Psoas muscle (tissue), 8 donors: ENCODE data around the gene NUP210L. TPM values are rescaled to one million over a fixed set of nuclear protein-coding genes. Genes with fewer than 3 reads are reported as not detected.

ENCODE experiments used
- ATAC-seq, 4 donors: fragments of 200-7000 bp; cut with Tn5 transposase; one replicate each; pipeline ENCODE4 v1.9.1; 2020; ENCODE audit warnings: moderate library complexity in 3 of 4, mild to moderate bottlenecking in 2 of 4
- DNase-seq, 2 donors: peaks; one replicate each; pipeline ENCODE4 v3.0.0-alpha.2; 2020
- H3K27ac ChIP-seq: fragments of 200-600 bp; one replicate; pipeline ENCODE4 v1.8.0; 2022
- H3K27me3 ChIP-seq, 3 donors: fragments of 200-600 bp in 1 of 3; one replicate each; pipeline versions ENCODE4 v1.6.1 to v1.8.0; 2013 to 2022; ENCODE audit warnings: low read length in 2 of 3, mild to moderate bottlenecking in 2 of 3, moderate library complexity in 1 of 3; ENCODE audit not compliant: insufficient read depth in 3 of 3
- H3K36me3 ChIP-seq, 2 donors: fragments of 200-600 bp in 1 of 2; one replicate each; pipeline versions ENCODE4 v1.6.1 to v1.8.0; 2013 to 2022; ENCODE audit warnings: low read depth in 1 of 2, mild to moderate bottlenecking in 1 of 2, moderate library complexity in 1 of 2; ENCODE audit not compliant: insufficient read depth in 1 of 2
- H3K4me1 ChIP-seq: fragments of 200-600 bp; one replicate; pipeline ENCODE4 v1.8.0; 2022
- H3K4me3 ChIP-seq: fragments of 200-600 bp; one replicate; pipeline ENCODE4 v1.8.0; 2022; ENCODE audit warnings: mild to moderate bottlenecking
- H3K9me3 ChIP-seq: fragments of 200-600 bp; one replicate; pipeline ENCODE4 v1.8.0; 2022
- WGBS, 3 donors: extraction: QIAGEN DNeasy Blood & Tissue Kit; methylation state at CpG; one replicate each; pipeline versions ENCODE4 v1.1.6 to v1.1.7; 2013; 5-methylcytosine and 5-hydroxymethylcytosine counted together
- intact Hi-C, 2 donors: fragments of 100-400 bp; cut with DNase I; formaldehyde crosslinking; loops; one replicate each; pipeline versions ENCODE4 v1.11.0 to v1.14.2; 2022
- polyA plus RNA-seq, 3 donors: library from polyadenylated mRNA; stranded (reverse); fragments of 200-250 nt; gene quantifications; one replicate each; pipeline ENCODE4 v1.2.3, GENCODE V29; 2013
- total RNA-seq, 4 donors: library from RNA; stranded (reverse); fragmentation: NEBNext Ultra II Directional in 2 of 4; extraction: Animal tissue kit (Norgen Biotek cat#: 25700) in 2 of 4; gene quantifications; one replicate each; pipeline versions ENCODE4 v1.2.1 to v1.2.4, GENCODE V29; 2021 to 2023
- TF ChIP-seq, protein P1 (sequence below): fragments of 200-600 bp; IDR thresholded peaks from one replicate; pipeline ENCODE4 v1.8.0; 2022; ENCODE audit warnings: antibody characterized with exemption
- donor health status: healthy with polysubstance abuse.
- donor health status: DM: no; HTN: no; CAD: no; lungs with moderate emphysema.
- donor health status: Bipolar disorder and iron deficiency.
- donor health status: healthy.
- donor health status: DM: yes; HTN: yes; CAD: no.
- donor health status: DM: no; HTN: no; CAD: no.
- donor health status: DM: no; HTN: no; CAD: no.
- donor health status: DM: yes; HTN: yes; CAD: no.

The NUP210L gene
- total and polyA plus RNA-seq, 7 donors = 0.01 to 3.0 (median 0.19) TPM; not detected in 2

DNA sequence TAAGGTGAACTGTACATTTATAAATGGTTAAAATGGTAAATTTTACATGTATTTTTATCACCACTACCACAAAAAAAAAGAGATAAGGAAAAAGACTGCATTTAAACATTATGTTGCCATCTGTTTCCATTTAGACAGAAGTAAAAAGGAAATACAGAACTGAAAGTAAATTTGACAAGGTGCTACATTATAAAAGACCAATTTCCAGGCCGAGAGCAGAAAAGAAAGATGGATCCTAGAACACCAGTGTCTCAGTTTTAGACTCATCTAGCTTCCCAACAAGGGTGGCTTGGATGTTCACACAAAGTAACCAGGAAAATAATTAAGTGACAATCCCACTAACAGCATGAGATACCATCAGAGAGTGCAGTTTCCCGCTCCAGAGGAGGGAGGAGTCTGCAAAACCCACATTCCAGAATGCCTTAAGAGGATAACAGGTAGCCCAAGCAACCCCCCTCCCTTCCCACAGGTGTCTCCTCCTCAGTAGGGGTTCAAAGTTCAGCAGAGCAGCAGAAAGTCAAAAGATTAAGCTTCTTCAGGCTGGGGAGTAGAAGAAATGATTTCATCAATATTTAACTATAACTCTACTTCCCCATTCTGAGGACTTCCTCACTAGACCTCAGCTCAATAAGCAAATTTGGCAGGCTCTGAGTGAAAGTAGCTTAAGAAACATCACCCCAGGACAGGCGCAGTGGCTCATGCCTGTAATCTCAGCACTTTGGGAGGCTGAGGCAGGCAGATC is 25.2 kb upstream of the NUP210L start:
- peaks cover 71% of the 10 kb centered on the region for H3K4me1 ChIP-seq
- TF ChIP-seq, protein P1, sequence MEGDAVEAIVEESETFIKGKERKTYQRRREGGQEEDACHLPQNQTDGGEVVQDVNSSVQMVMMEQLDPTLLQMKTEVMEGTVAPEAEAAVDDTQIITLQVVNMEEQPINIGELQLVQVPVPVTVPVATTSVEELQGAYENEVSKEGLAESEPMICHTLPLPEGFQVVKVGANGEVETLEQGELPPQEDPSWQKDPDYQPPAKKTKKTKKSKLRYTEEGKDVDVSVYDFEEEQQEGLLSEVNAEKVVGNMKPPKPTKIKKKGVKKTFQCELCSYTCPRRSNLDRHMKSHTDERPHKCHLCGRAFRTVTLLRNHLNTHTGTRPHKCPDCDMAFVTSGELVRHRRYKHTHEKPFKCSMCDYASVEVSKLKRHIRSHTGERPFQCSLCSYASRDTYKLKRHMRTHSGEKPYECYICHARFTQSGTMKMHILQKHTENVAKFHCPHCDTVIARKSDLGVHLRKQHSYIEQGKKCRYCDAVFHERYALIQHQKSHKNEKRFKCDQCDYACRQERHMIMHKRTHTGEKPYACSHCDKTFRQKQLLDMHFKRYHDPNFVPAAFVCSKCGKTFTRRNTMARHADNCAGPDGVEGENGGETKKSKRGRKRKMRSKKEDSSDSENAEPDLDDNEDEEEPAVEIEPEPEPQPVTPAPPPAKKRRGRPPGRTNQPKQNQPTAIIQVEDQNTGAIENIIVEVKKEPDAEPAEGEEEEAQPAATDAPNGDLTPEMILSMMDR = no peak

DNA sequence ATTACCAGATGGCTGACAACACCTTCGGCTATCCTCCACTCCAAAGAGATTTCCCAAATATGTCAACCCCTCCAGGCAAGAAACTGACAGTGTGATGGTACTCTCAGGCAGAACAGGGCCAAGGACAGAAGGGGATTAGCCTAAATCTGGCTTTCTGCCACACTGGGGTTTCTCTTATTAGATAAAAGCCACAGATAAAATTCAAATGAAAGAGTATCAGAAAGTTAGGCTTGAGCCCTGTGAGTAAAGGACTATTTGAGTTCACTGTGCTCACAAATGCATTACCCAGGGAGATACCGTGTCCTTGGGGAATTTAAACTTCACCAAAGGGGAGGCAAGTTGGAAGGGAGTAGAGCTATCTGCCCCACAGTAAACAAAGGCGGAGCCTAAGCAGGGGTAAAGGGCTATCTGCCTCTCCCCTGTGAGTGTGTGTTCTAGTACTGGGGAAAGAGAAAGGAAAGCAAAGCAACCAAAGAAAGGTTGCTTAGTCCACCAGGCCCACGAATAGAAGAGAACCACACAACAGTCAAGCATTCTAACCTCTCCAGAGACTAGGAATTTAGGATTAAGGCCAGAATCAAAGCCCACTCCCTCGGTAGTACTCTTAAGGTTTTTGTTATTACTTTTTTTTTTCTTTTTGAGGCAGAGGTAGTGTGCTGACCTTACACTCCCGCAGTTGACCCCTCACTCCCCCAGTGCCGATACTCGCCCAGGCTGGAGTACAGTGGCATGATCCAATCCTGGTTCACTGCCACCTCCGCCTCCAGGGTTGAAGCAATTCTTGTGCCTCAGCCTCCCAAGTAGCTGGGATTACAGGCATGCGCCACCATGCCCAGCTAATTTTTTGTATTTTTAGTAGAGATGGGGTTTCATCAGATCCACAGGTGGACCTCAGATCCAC is 24.3 kb upstream of the NUP210L start:
- Histone ChIP-seq H3K4me3 (peak overlapping the region; percentile 76), H3K4me1 (peaks cover 71% of the 10 kb centered on the region), H3K9me3 (no peaks in the 10 kb centered on the region), H3K27me3 (no peaks in the 10 kb centered on the region), H3K27ac (peak overlapping the region; percentile 60), H3K36me3 (peaks cover 20 to 62% of the 10 kb centered on the region in 2 donors)
- DNase-seq = no peak
- no peak for ATAC-seq
- intact Hi-C loops = no loop called here
- TF ChIP-seq, protein P1 = no peak
- 54 to 61% (median 60%) methylated on average over 10 of the region's 10 CpGs for WGBS, 3 donors

More for the DNA sequence above, 25.2 kb upstream of the NUP210L start:
- H3K9me3 ChIP-seq = no peaks in the 10 kb centered on the region
- no peaks in the 10 kb centered on the region for H3K27me3 ChIP-seq
- intact Hi-C loops = no loop called here
- peaks cover 16 to 53% of the 10 kb centered on the region in 2 donors for H3K36me3 ChIP-seq
- 66 to 74% (median 72%) methylated on average over 3 of the region's 3 CpGs for WGBS, 3 donors
- ATAC-seq (no peak), DNase-seq (no peak)
- peak overlapping the region; percentile 60 for H3K27ac ChIP-seq
- H3K4me3 ChIP-seq = peak overlapping the region; percentile 76

DNA sequence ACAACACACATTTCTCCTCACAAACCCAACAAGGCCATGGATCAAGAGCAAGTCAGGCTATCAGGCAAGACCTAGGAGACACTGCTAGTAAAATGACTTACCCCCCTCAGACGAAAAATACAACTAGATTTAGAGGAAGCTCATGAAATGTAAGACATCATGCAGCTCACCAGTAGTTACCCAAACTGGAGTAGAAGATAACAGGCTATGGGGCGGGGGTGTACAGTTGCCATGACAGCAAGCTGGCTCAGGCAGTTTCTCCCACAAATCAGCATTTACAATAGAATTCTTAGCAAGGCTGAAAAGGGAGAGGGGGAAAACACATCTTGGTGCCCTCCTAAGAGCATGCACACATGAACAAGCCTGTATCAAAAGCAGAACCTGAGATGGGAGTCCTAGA is 23.1 kb upstream of the NUP210L start:
- no peak for ATAC-seq
- no peak overlapping the region for H3K27ac ChIP-seq
- H3K27me3 ChIP-seq = no peaks in the 10 kb centered on the region
- TF ChIP-seq, protein P1 = no peak
- no peak for DNase-seq
- H3K36me3 ChIP-seq = peaks cover 23 to 74% of the 10 kb centered on the region in 2 donors
- peaks cover 66% of the 10 kb centered on the region for H3K4me1 ChIP-seq
- 45 to 66% (median 53%) methylated on average over 2 of the region's 2 CpGs for WGBS, 3 donors
- no peaks in the 10 kb centered on the region for H3K9me3 ChIP-seq
- intact Hi-C loops = no loop called here
- H3K4me3 ChIP-seq = no peak overlapping the region

DNA sequence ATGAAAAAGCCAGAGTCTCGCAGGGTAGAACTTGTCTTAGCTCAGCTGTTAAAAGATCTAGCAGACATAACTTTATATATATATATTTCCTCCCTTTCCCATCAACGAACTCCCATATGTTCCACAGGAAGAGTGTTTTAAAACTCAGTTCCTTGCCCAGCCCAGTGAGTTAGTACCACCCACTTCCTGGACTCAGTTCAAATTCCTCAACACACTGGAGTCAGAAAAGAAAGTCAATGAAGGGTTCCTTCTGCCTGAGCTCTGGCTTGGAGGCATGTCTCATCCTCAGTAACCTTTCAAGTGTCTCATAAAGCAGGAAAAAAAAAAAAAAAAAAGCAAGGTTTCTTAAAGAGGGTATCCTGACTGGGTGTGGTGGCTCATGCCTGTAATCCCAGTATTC is 21.5 kb upstream of the NUP210L start:
- no peak for ATAC-seq
- Histone ChIP-seq H3K9me3 (no peaks in the 10 kb centered on the region), H3K4me3 (no peak overlapping the region), H3K27ac (no peak overlapping the region), H3K36me3 (peaks cover 32 to 91% of the 10 kb centered on the region in 2 donors), H3K4me1 (peaks cover 58% of the 10 kb centered on the region), H3K27me3 (no peaks in the 10 kb centered on the region)
- no peak for DNase-seq
- TF ChIP-seq, protein P1 = no peak
- intact Hi-C loops = no loop called here
- WGBS, 3 donors = 40 to 45% (median 43%) methylated on average over 2 of the region's 2 CpGs
